PC-3 (cell line): ENCODE results near the gene PLXND1. TPM values are rescaled to one million over a fixed set of nuclear protein-coding genes. Genes with fewer than 3 reads are reported as not detected.

Source experiments
- ATAC-seq: fragments of 200-7000 bp; cut with Tn5 transposase; 2 replicates; pipeline ENCODE4 v1.9.1; 2020; ENCODE audit warnings: mild to moderate bottlenecking, moderate library complexity
- BruUV-seq: library from RNA; stranded (reverse); fragments of 400-500 nt; replicated peaks from 2 replicates; lab custom pipeline; 2021; lab: Mats Ljungman, UMichigan
- CTCF ChIA-PET: fragments of 300-600 bp; sonication (Branson Sonifier 250); formaldehyde crosslinking; loops from one replicate; lab custom pipeline; 2022; ENCODE audit warnings: antibody characterized with exemption; lab: Charles Lee
- POLR2A ChIA-PET: fragments of 300-600 bp; sonication (Branson Sonifier 250); formaldehyde crosslinking; loops from one replicate; lab custom pipeline; 2022; ENCODE audit warnings: antibody characterized with exemption; ENCODE audit not compliant: unreplicated experiment; lab: Charles Lee
- DNase-seq: peaks from one replicate; pipeline ENCODE4 v3.0.0-alpha.2; 2015
- H2AFZ ChIP-seq: fragments of 300-600 bp; sonication (generic); 2 replicates; pipeline ENCODE4 v1.6.0; 2016; ENCODE audit warnings: antibody characterized with exemption, low read length
- H3F3A ChIP-seq: fragments of 300-600 bp; sonication (generic); one replicate; pipeline ENCODE4 v1.6.0; 2017; ENCODE audit warnings: antibody characterized with exemption, low read length, control low read depth, mild to moderate bottlenecking; ENCODE audit not compliant: unreplicated experiment
- H3K27ac ChIP-seq: fragments of 300-600 bp; sonication (generic); 2 replicates; pipeline ENCODE4 v1.5.1; 2016; ENCODE audit warnings: mild to moderate bottlenecking, low read length
- H3K27me3 ChIP-seq: fragments of 300-600 bp; sonication (generic); 2 replicates; pipeline ENCODE4 v1.6.1; 2016; ENCODE audit warnings: low read length, mixed read lengths
- H3K36me3 ChIP-seq: fragments of 300-600 bp; sonication (generic); 2 replicates; pipeline ENCODE4 v1.6.1; 2016; ENCODE audit warnings: low read depth, mixed run types, low read length, mixed read lengths
- H3K4me1 ChIP-seq: fragments of 300-600 bp; sonication (generic); 2 replicates; pipeline ENCODE4 v1.5.1; 2016; ENCODE audit warnings: low read length; ENCODE audit not compliant: insufficient read depth
- H3K4me2 ChIP-seq: fragments of 300-600 bp; sonication (generic); 2 replicates; pipeline ENCODE4 v1.6.0; 2016; ENCODE audit warnings: low read length
- H3K4me3 ChIP-seq: fragments of 300-600 bp; sonication (generic); 2 replicates; pipeline ENCODE4 v1.5.1; 2016; ENCODE audit warnings: mild to moderate bottlenecking, low read length, mixed read lengths
- H3K79me2 ChIP-seq: fragments of 300-600 bp; sonication (generic); 2 replicates; pipeline ENCODE4 v1.6.1; 2017; ENCODE audit warnings: low read length, mixed read lengths
- H3K9ac ChIP-seq: fragments of 300-600 bp; sonication (generic); 2 replicates; pipeline ENCODE4 v1.6.0; 2016; ENCODE audit warnings: mild to moderate bottlenecking, low read length
- H3K9me2 ChIP-seq: fragments of 300-600 bp; sonication (generic); replicated peaks from 2 replicates; pipeline ENCODE4 v1.6.1; 2016; ENCODE audit warnings: mixed run types, low read length, mixed read lengths
- H3K9me3 ChIP-seq: fragments of 300-600 bp; sonication (generic); 2 replicates; pipeline ENCODE4 v1.6.1; 2016; ENCODE audit warnings: low read length, mixed read lengths
- H4K20me1 ChIP-seq: fragments of 300-600 bp; sonication (generic); 2 replicates; pipeline ENCODE4 v1.6.1; 2016; ENCODE audit warnings: low read length, mixed read lengths
- CTCF ChIP-seq: fragments of 300-600 bp; sonication (generic); conservative IDR thresholded peaks from 2 replicates; pipeline ENCODE4 v1.5.1; 2017; ENCODE audit warnings: antibody characterized with exemption, low read depth, mild to moderate bottlenecking, low read length
- EZH2 ChIP-seq: fragments of 300-600 bp; sonication (generic); IDR thresholded peaks from one replicate; pipeline ENCODE4 v1.6.1; 2017; ENCODE audit warnings: antibody characterized with exemption, mild to moderate bottlenecking, low read length; ENCODE audit not compliant: unreplicated experiment
- EZH2phosphoT487 ChIP-seq: fragments of 300-600 bp; sonication (generic); IDR thresholded peaks from 2 replicates; pipeline ENCODE4 v1.6.1; 2018; ENCODE audit warnings: mild to moderate bottlenecking, antibody characterized with exemption, low read length, borderline replicate concordance
- intact Hi-C: fragments of 100-400 bp; cut with micrococcal nuclease; formaldehyde crosslinking; loops from 2 replicates; pipeline ENCODE4 v1.9.0; 2023
- total RNA-seq: library from RNA; depleted of rRNA; stranded (reverse); fragments of >200 nt; gene quantifications from 2 replicates; pipeline ENCODE4 v1.2.3, GENCODE V29; 2014

The PLXND1 gene
- total RNA-seq, 1 experiment from 2014 or later: 19.2 TPM

- no peak for TF ChIP-seq EZH2phosphoT487
- TF ChIP-seq EZH2: no peak
- no peak for TF ChIP-seq CTCF
- H3K36me3 ChIP-seq: no peaks in the 10 kb centered on the region
- H3K27me3 ChIP-seq: no peaks in the 10 kb centered on the region
- peaks cover 5% of the 10 kb centered on the region for H3K79me2 ChIP-seq
- BruUV-seq: no TSS peak
- intact Hi-C loops: no loop called here
- H3K9me3 ChIP-seq: no peaks in the 10 kb centered on the region
- peak overlapping the region; percentile 62 for H3K4me3 ChIP-seq
- H3K9ac ChIP-seq: no peak overlapping the region
- DNase-seq (peak; percentile 9), ATAC-seq (peak; percentile 14)
- H4K20me1 ChIP-seq: no peaks in the 10 kb centered on the region
- CTCF ChIA-PET: no interaction called here
- peak overlapping the region; percentile 48; the same call in 1 of the 2 replicates for H2AFZ ChIP-seq
- no peaks in the 10 kb centered on the region for H3F3A ChIP-seq
- H3K4me2 ChIP-seq: peak overlapping the region; percentile 76
- H3K4me1 ChIP-seq: peaks cover 9% of the 10 kb centered on the region; the same call in 1 of the 2 replicates
- POLR2A ChIA-PET: no interaction called here
- H3K9me2 ChIP-seq: no peaks in the 10 kb centered on the region
- H3K27ac ChIP-seq: no peak overlapping the region
Observed at GRCh38 chr3:129605922-129606635, 397 bp downstream of the PLXND1 start.

GRCh38 chr3:129605203-129605921 is 1.1 kb downstream of the PLXND1 start:
- H3K9me2 ChIP-seq: no peaks in the 10 kb centered on the region
- no peaks in the 10 kb centered on the region for H3F3A ChIP-seq
- BruUV-seq: no TSS peak
- H3K4me3 ChIP-seq: peak overlapping the region; percentile 62
- DNase-seq (no peak), ATAC-seq (no peak)
- H3K27me3 ChIP-seq: no peaks in the 10 kb centered on the region
- TF ChIP-seq CTCF (no peak), EZH2 (no peak), EZH2phosphoT487 (no peak)
- H3K27ac ChIP-seq: no peak overlapping the region
- intact Hi-C loops: no loop called here
- peak overlapping the region; percentile 76 for H3K4me2 ChIP-seq
- no peak overlapping the region for H2AFZ ChIP-seq
- peaks cover 5% of the 10 kb centered on the region for H3K79me2 ChIP-seq
- no peak overlapping the region for H3K9ac ChIP-seq
- no peaks in the 10 kb centered on the region for H3K9me3 ChIP-seq
- H3K36me3 ChIP-seq: no peaks in the 10 kb centered on the region
- no peaks in the 10 kb centered on the region for H4K20me1 ChIP-seq
- ChIA-PET POLR2A (no interaction called here), CTCF (no interaction called here)
- H3K4me1 ChIP-seq: peaks cover 9% of the 10 kb centered on the region; the same call in 1 of the 2 replicates

GRCh38 chr3:129604767-129605166 is 1.7 kb downstream of the PLXND1 start:
- Histone ChIP-seq H4K20me1 (no peaks in the 10 kb centered on the region), H3K4me3 (no peak overlapping the region), H3K36me3 (no peaks in the 10 kb centered on the region), H3K27ac (no peak overlapping the region), H3K4me1 (peaks cover 9% of the 10 kb centered on the region; the same call in 1 of the 2 replicates), H3K9me2 (no peaks in the 10 kb centered on the region), H3K9ac (no peak overlapping the region), H3K9me3 (no peaks in the 10 kb centered on the region), H3F3A (no peaks in the 10 kb centered on the region), H3K4me2 (peak overlapping the region; percentile 54), H2AFZ (no peak overlapping the region), H3K27me3 (no peaks in the 10 kb centered on the region), H3K79me2 (peaks cover 5% of the 10 kb centered on the region)
- BruUV-seq: no TSS peak
- no peak for DNase-seq
- CTCF ChIA-PET: no interaction called here
- ATAC-seq: no peak
- POLR2A ChIA-PET: no interaction called here
- TF ChIP-seq EZH2: no peak
- no peak for TF ChIP-seq CTCF
- TF ChIP-seq EZH2phosphoT487: no peak
- intact Hi-C loops: no loop called here
